ENCODE data around the gene CMBL.

CMBL gene

GRCh38 chr5:10337107-10337506, 29.4 kb upstream of the CMBL start:
- H3K4me3 ChIP-seq (ENCODE audit: severe bottlenecking): no peak overlapping the region
- no peak for ATAC-seq (ENCODE audit: low read depth)
- no peaks in the 10 kb centered on the region for H3K36me3 ChIP-seq (ENCODE audit: low read depth)
- H3K4me1 ChIP-seq (ENCODE audit: insufficient read depth, poor library complexity, severe bottlenecking): no peaks in the 10 kb centered on the region
- H3K9me3 ChIP-seq (ENCODE audit: severe bottlenecking): no peaks in the 10 kb centered on the region
- H3K27ac ChIP-seq (ENCODE audit: poor library complexity, severe bottlenecking): no peak overlapping the region
- DNase-seq (ENCODE audit: low spot score): no peak
- H3K27me3 ChIP-seq (ENCODE audit: insufficient read depth, poor library complexity, severe bottlenecking): no peaks in the 10 kb centered on the region
- no peak for TF ChIP-seq CTCF (IDR thresholded peaks at IDR 0.05; ENCODE audit: poor library complexity, severe bottlenecking)

GRCh38 chr5:10335711-10336470, 28.2 kb upstream of the CMBL start:
- ATAC-seq (ENCODE audit: low read depth) (no peak), DNase-seq (ENCODE audit: low spot score) (no peak)

GRCh38 chr5:10334831-10335230, 27.1 kb upstream of the CMBL start:
- no peaks in the 10 kb centered on the region for H3K9me3 ChIP-seq (ENCODE audit: severe bottlenecking)
- H3K4me1 ChIP-seq (ENCODE audit: insufficient read depth, poor library complexity, severe bottlenecking): no peaks in the 10 kb centered on the region
- ATAC-seq (ENCODE audit: low read depth) (no peak), DNase-seq (ENCODE audit: low spot score) (no peak)
- no peaks in the 10 kb centered on the region for H3K27me3 ChIP-seq (ENCODE audit: insufficient read depth, poor library complexity, severe bottlenecking)
- no peak overlapping the region for H3K27ac ChIP-seq (ENCODE audit: poor library complexity, severe bottlenecking)
- no peaks in the 10 kb centered on the region for H3K36me3 ChIP-seq (ENCODE audit: low read depth)
- no peak overlapping the region for H3K4me3 ChIP-seq (ENCODE audit: severe bottlenecking)
- TF ChIP-seq CTCF (IDR thresholded peaks at IDR 0.05; ENCODE audit: poor library complexity, severe bottlenecking): no peak

More at GRCh38 chr5:10335711-10336470, 28.2 kb upstream of the CMBL start:
- H3K27me3 ChIP-seq (ENCODE audit: insufficient read depth, poor library complexity, severe bottlenecking): no peaks in the 10 kb centered on the region
- H3K36me3 ChIP-seq (ENCODE audit: low read depth): no peaks in the 10 kb centered on the region
- no peak overlapping the region for H3K27ac ChIP-seq (ENCODE audit: poor library complexity, severe bottlenecking)
- H3K4me3 ChIP-seq (ENCODE audit: severe bottlenecking): no peak overlapping the region
- TF ChIP-seq CTCF (IDR thresholded peaks at IDR 0.05; ENCODE audit: poor library complexity, severe bottlenecking): no peak
- H3K4me1 ChIP-seq (ENCODE audit: insufficient read depth, poor library complexity, severe bottlenecking): no peaks in the 10 kb centered on the region
- no peaks in the 10 kb centered on the region for H3K9me3 ChIP-seq (ENCODE audit: severe bottlenecking)

- no peaks in the 10 kb centered on the region for H3K9me3 ChIP-seq (ENCODE audit: severe bottlenecking)
- no peaks in the 10 kb centered on the region for H3K27me3 ChIP-seq (ENCODE audit: insufficient read depth, poor library complexity, severe bottlenecking)
- no peaks in the 10 kb centered on the region for H3K36me3 ChIP-seq (ENCODE audit: low read depth)
- H3K4me1 ChIP-seq (ENCODE audit: insufficient read depth, poor library complexity, severe bottlenecking): peaks cover 4% of the 10 kb centered on the region
- DNase-seq (ENCODE audit: low spot score) (no peak), ATAC-seq (ENCODE audit: low read depth) (peak; percentile 87)
- no peak overlapping the region for H3K27ac ChIP-seq (ENCODE audit: poor library complexity, severe bottlenecking)
- peak; percentile 20 for TF ChIP-seq CTCF (IDR thresholded peaks at IDR 0.05; ENCODE audit: poor library complexity, severe bottlenecking)
- H3K4me3 ChIP-seq (ENCODE audit: severe bottlenecking): peak overlapping the region; percentile 30
Measured at GRCh38 chr5:10333154-10334006, 25.7 kb upstream of the CMBL start.
